ENCODE results near the gene TICAM2.
A peak's percentile ranks its signal among the peaks of the same experiment; 100 is the strongest.

Gene TICAM2

DNA sequence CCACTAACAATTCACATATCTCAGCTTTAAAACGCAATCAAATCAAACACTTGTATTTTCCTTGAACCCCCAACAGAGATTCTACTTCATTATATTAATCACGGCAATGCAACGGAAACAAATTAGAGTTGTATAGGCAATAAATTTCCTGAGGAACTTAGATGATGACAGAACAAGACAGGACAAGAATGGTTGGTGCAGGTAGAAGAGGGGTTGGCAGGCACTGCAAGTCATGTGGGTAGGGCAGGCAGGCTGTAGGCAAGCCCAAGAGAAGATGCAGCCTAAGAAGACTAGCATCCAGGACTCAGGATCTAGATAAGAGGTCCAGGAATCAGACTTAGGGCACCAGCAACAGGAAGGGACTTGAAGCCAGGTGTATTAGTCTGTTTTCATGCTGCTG, 41.1 kb downstream of the TICAM2 start:
- DNase-seq: no peak

DNA sequence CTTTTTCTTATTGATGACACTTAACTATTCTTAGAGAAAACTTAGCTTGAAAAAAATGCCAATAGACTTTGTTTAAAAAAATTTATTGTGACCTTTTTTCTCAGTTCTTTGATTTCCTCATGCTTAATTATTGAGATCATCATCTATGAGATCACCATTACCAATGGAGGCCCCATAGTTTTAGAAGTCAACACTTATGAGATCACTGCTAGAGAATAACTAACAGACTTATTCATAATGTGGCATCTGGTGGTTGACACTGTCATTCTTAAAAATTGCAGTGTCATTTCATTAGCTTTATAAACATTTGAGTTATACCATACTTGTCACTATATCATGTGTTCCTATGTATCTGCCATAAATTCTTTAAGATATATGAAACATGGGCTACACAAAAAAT, 42.8 kb downstream of the TICAM2 start:
- no peak for DNase-seq

DNA sequence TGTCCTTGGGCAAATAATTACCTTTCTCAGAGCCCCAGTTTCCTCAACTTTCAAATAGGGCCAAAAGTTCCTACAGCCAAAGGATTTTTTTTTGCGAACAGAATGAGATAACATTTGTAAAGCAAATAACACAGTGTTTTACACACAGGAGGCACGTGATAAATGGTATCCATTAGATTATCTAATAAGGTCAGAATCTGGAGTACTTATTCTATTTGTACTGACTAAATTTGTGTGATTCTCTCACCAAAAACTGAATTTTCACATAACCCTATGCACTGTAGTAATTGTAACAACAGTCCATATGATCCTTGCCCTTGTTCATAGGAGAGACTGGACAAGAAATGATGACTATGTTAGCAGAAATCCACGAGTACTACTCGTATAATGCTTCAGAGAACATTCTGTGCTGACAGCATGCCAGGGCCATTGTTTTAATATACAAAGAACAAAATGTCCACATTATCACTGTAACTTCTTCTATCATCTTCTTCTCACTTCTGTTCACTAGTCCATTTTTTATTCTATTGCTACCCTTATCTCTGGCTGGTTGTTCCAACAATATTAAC, 43.8 kb downstream of the TICAM2 start:
- no peak for DNase-seq

DNA sequence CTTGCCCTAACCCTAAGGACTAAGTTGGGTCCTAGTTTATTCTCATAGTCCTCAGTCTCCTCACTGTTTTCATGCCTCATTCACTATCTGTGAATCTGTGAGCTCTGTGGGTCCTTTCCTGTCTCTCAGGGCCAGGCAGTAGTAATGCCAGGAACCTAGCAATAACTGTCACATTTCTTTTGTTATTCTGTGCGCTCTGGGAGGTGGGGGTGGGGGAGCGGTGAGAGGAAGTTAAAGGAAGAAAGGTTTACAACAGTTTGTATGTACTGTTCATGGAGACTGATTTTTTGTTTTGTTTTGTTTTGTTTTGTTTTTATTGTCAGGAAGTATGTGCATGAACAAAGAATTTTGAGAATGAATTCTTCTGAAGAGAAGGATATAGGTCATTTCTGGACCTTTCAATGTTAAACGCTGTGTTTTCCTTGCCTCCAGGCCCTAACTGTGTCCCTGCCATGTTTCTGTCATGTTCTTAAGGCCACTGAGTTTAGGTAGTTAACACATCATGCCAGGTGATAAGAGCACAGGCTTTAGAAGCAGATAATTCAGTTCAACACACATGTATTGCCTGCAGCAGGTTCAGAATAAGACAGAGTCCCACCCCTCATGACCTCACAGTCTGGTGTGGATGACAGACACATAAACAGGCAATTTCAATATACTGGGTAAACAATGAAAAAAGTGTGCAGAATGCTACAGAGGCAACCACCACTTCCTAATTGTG, 44.5 kb downstream of the TICAM2 start:
- no peak for DNase-seq

DNA sequence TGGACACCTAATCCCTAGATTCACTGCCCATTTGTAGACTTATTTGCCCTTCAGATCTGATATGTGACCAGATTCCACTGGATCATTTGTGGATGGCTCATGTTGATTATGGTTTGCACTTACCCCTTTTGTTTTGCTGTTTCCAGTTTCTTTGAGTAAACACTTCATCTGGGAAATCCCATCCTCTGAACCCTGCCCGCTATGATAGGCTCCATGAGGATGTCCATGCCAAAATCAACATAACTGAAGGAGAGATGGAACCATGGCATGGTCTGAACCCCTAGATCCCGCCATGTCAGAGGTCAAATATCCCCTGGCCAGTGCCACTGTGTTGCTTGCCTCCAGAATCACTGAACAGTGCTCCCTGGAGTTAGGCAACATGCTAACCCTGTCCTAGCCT, 46.0 kb downstream of the TICAM2 start:
- DNase-seq: no peak

DNA sequence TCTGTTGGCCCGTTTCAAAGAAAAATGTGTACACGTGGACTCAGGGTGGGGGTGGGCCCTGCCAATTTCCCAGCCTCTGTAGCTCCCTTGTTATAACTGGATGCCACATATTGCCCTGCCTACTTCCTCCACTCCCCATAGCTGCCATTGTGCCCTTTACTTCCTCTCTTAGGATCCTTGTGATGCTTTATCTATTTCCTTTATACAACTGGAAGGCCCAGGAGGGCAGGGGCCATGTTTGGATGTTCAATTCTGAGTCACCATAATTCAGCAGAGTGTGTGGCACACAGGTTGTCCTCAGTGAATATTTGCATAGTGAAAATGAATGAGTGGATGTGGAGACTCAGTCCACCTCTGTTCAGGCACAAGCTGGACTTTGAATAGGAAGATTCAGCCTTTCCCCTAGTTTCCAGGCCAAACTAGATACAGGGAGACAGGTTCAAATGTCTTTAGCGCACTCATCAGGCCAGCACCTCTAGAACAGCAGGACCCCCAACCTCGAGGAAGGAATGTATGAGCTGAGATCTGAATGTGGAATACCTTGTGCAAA, 47.1 kb downstream of the TICAM2 start:
- DNase-seq: no peak

DNA sequence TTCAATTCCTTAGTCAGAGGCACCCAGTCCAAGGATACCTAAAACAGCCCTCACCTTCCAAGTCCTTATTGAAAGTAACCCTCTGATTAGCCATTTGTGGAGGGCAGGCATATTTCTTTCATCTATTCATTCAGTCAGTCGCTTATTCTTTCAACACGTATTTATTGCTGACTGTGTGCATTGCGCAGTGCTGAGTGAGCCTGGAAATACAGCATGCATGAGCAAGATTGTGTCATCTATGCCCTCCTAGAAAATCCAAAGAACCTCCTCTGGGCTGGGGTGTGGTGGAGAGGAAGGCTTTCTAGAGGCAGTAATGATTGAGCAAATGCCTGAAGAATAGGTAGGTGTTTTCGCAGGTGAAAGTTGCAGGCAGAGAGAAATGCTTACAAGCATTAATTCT, 49.2 kb downstream of the TICAM2 start:
- no peak for DNase-seq

DNA sequence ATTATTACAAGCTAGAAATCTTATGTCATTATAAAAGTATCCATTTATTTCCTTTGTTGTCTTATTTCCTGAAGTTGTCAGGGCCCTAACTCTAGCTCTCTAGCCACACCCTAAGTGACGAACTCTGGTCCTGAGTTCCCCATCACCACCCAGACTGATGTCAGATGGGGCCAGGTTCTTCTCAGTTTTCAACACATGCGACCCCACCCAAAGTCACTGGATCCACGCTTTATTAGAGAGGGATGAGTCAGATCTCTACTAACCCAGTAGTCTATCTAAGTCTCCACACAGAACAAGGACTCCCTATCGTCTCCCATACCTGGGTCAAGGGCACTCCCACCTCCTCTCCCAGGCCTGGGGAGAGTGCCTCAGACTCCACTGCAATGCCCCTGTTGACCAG, 50.9 kb downstream of the TICAM2 start:
- DNase-seq: no peak

DNA sequence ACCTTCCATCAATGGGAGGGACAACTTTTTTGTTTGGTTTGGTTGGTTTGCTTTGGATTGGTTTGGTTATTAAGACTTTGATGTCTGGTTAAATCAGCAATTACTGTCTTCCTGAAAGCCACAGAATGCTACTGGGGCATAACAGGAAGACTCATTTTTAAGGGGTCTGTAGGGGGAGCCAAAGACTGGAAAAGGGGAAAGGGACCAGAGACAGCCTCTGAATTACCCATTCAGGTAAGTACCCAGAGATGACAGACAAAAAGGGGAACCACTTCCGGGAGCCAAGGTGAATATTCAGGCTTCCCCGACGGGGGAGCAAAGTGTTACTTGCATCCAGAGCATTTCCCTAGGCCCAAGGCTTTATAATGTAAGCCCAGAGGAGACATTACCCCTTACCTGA, 53.1 kb downstream of the TICAM2 start:
- DNase-seq: no peak

DNA sequence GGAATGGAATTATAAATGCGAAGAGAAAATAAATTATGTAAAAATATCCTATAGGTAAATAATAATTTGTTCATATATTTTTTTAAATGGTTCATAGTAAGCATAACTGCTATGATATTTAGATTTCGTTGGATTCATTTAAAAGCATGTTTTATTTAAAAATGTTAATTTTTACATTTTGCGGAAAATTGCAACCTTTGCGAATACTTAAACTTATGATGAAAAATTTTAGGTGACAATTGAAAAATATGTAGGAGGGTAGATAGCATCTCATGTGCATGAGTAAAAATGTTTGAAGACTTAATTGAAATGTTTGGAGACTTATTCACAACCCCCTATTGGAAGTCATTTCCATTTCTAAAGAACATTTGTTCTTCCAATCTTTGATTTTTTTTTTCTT, 53.6 kb downstream of the TICAM2 start:
- DNase-seq: no peak

DNA sequence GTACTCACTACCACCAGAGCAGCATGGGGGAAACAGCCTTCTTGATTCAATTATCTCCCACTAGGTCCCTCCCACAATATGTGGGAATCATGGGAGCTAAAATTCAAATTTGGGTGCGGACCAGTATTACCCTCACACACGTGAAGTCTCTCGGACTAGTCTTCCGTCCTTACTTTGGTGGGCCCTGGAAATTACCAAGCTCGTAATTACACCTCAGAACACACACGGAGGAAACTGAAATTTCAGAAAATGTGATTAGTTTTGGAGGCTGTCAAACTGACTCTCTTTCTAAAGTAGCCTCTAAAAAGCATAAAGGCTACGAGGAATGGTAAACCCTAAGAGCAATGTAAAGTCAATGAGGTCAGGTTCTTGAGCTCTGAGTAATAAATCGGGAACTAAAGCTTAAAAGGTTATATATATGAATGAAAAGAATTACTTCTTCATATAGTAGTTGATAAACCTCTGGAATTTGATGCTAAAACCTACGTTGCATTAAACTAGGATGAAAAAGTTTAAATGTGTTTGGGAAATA, 56.9 kb downstream of the TICAM2 start:
- DNase-seq: no peak

DNA sequence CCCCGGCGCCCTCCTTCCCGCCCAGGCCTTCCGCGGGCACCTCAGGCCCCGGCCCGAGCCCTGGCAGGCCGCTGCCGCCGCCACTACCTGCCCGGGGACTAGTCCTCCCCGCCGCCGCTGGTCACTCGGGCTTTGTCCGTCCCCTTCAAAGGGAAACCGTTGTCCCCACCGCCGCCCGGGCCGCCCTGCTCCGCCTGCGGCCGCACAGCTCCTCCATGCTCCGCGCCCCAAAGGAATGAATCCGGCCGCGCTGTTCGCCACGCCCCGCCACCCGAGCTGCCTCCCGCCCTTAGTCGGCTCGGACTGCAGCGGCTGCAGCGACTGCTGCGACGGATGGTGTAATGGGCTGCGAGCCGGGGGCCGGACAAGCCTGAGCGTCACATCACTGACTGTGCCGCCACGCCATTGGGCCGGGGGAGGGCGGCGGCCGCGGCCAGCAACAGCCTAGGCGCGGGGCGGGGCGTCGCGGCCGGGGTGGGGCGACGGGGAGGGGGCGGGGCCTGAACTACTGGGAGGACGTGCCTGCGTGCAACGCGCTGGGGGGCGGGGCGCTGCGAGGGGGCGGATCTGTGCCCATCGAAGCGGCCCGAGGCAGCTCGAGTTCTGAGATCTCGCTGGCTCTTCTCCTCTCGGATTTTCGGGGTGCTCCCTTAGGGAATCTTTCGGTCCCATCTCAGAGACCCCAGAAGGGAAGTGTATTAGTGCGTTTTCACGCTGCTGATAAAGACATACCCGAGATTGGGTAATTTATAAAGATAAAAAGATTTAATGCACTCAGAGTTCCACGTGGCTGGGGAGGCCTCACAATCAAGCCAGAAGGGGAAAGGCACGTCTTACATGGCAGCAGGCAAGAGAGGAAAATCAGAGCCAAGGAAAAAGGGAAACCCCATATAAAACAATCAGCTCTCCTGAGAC, 57.6 kb downstream of the TICAM2 start, which contains the start of gene FEM1C:
Gene FEM1C (minus strand): TSS at position 340 of the 915 bp plus-strand sequence. CDS start 1,282 bp downstream, outside the sequence.
- DNase-seq: peak; percentile 71

DNA sequence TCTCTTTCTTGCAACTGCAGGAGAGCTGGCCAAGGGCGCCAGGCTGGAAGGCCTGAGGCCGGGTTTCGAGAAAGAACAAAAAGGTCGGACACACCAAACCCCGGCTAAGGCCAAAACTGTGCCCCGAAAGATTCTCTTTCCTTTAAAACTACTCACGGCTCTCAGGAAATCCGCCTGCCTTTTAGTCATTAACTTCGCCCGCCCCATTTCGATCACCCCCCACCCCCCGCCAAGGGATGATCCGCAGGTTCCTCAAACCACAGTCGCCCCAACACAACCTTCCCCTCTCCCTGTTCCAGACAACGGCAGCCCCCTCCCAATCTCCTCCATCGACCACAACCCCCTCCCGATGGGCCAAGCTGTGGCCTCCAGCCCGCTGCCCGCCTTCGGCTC, 58.2 kb downstream of the TICAM2 start:
- DNase-seq: no peak

DNA sequence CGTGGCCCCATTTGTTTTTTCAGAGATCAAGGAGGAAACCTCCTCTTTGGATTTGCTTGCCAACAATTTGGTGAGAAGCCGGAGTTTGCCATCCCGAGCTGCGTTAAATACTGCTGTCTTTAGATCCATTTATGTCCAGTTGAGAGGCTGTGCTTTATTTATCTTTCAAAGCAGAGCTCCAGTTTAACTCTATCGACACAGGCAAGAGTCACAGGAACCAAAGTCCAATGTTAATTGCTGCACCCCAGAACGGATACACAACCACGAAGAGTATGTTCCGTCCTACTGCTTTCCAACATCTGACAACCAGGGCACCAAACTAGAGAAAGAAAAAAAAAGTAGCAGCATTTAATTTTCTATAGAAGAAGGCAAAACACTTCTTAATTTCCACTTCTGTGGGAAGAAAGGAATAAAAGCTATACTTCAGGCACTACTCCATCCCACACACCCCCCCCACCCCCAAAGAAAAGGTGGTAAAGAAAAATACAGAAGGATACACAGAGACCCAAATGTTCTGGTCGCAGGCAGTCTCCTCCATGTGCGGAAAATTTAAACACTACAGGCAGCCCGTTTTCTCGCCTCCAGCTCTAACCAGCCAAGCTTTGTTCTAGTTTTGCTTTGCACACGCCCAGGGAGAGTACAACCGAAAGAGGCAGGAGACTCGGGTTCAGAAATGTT, 58.8 kb downstream of the TICAM2 start:
- DNase-seq: no peak

DNA sequence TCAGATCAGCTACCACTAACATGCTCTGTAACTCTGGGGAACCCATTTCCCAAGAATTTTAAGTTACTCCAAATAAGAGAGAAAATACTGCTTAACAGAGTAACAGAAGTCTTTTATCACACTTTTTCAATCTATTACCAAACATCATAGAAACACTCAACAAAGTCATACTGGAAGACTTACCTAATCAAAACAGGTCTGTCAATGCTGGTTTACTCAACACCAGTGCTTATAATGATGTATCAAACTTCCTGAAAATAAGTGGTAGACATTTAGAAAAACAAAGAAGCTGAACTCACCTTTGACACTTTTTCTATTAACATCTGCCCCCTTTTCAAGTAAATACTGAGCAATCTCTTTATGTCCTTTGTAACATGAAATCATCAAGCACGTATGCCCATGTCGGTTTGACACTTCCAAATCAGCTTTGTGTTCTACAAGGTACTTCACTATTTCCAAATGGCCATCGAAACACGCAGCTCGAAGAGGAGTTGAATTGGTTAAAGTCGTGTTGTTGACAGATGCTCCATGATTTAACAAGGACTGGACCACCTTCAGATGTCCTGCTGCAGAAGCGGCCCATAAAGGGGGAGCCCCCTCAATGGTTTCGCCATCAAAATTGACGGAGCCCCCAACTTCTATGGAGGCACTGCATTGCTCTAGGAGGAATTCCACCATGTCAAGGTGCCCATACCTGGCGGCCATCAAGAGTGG, 59.5 kb downstream of the TICAM2 start:
- DNase-seq: no peak

DNA sequence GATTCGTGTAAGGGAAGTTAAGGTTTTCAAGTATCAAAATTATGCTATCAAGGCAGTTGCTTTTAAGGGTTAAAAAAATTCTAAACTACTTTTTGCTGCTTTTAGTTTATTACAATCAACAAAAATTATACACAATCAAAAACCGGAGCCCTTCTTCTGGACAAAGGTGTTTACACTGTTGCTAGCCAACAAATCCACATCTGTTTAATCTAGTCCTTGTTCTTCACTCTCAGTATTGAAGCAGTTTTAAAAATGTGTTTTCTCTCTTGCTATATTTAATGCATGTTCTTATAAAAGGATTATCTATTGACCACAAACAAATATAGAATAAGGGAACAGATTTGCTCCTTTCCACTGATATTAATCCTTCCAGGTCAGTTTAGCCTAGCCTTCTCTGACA, 60.2 kb downstream of the TICAM2 start:
- DNase-seq: no peak

DNA sequence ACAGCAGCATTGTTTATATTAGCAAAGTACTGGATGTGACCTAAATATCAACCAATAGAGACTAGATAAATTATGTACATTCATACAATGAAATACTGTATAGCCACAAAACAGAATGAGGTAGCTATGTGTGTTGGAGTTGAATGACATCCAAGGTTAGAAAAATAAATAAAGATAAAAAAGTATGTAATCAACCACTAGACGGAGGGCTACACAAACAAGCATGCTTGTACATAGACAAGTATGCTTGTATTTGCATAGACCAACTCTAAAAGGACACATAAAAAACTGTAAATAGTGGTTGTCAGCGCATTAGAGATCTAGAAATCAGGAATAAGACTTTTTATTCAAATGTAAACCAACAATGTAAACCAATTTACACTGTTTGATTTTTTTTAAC, 60.7 kb downstream of the TICAM2 start:
- DNase-seq: no peak

DNA sequence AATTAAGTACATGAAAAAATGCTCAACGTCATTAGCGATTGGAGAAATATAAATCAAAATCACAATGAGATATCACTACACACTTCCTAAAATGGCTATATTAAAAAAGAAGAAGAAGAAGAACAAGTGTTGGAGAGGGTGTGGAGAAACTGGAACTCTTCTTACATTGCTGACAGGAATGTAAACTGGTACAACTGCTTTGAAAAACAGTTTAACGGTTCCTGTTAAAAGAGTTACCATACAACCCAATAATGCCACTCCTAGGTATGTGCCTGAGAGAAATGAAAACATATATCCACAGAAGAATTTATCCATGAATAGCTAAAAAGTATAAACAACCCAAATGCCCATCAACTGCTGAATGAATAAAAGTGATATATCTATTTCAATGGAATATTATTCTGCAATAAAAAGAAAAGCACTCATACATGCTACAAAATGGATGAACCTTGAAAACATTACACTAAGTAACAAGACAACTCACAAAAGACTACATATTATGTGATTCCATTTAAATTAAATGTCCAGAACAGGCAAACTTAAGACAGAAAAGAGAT, 66.7 kb downstream of the TICAM2 start:
- DNase-seq: no peak

DNA sequence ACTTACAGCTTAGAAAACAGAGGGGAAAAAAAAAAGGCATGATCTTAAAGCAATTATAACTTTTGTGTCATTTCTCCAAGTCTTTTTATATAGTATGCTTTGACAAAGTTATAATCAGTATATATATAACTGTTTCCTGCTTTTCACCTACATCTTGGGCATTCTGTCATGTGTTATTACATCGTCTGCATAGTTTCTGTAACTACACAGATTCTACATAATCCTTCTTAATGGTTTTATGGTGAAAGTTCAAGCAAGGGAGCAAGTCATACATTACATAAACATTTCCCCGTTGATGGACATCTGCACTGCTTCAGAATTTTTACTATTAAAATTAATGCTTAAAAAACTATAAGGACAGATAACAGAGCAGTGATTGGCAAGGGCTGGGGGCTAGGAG, 69.8 kb downstream of the TICAM2 start:
- DNase-seq: no peak

DNA sequence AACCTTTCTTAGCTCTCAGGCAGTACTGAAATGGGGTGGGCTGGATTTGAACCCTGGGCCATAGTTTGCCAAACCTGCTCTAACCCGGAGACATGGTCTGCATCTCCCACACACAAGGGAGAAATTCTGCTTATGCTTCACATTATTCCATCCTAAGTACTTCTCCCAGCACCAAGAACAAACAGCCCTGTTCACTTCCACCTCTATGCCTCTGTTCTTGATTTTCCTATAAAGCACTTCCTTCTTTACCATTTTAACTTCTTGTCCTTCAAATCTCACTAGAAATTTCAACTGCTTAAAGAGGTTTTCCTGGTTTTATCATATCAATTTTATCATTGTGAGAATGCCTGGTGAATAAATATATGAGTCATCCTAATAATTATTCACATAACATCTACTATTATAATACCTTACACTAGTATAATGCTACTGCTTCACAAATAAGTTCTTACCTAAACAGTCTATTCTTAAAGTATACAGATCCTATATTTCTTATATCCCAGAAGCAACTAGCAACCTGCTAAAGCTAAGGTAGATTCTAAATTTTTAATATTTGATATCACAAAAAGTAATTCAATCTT, 70.4 kb downstream of the TICAM2 start:
- DNase-seq: no peak

DNA sequence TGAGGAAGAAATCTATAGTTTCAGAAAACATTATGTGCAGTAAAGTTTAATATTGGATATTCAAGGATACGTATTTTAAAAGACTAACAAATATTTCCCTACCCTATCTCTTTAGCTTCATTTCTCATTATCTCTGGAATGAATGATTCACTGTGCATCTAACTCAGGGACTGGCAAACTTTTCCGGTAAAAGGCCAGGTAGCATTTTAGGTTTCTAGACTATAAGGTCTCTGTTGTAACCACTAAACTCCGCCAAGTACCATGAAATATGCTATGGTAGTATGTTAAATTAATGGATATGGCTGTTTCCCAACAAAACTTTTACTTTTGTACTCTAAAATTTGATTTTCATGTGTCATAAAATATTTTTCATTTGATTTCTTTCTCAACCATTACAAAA, 70.9 kb downstream of the TICAM2 start:
- DNase-seq: no peak
